Mucosa of descending colon (tissue), 3 donors: ENCODE results near the gene MMP26. TPM values are rescaled to one million over a fixed set of nuclear protein-coding genes. Genes with fewer than 3 reads are reported as not detected.

ENCODE experiments used
- ATAC-seq: fragments of 200-7000 bp; cut with Tn5 transposase; one replicate; pipeline ENCODE4 v1.9.1; 2020; ENCODE audit warnings: mild to moderate bottlenecking, moderate library complexity
- DNase-seq, 3 donors: peaks; one replicate each; pipeline ENCODE4 v3.0.0-alpha.2; 2020
- H3K36me3 ChIP-seq: fragments of 200-600 bp; one replicate; pipeline ENCODE4 v1.8.0; 2021; ENCODE audit warnings: low read depth, mild to moderate bottlenecking
- H3K4me1 ChIP-seq: fragments of 200-600 bp; one replicate; pipeline ENCODE4 v1.8.0; 2021; ENCODE audit warnings: low read depth, mild to moderate bottlenecking
- H3K4me3 ChIP-seq: fragments of 200-600 bp; one replicate; pipeline ENCODE4 v1.8.0; 2021; ENCODE audit warnings: mild to moderate bottlenecking
- H3K9me3 ChIP-seq: fragments of 200-600 bp; one replicate; pipeline ENCODE4 v1.8.0; 2021; ENCODE audit warnings: mild to moderate bottlenecking
- intact Hi-C, 2 donors: fragments of 100-400 bp; cut with DNase I in 1 of 2; cut with micrococcal nuclease in 1 of 2; formaldehyde crosslinking; loops; one replicate each; pipeline versions ENCODE4 v1.11.0 to v1.11.1; 2022; cut with DNase I, micrococcal nuclease
- long read RNA-seq, 2 donors: library from polyadenylated mRNA; unstranded; transcript quantifications; one replicate each; pipeline ENCODE4 v2.0.0, GENCODE V29; 2019 to 2021
- total RNA-seq, 3 donors: library from RNA; stranded (reverse); fragmentation: NEBNext Ultra II Directional in 2 of 3; extraction: Animal tissue kit (Norgen Biotek cat#: 25700) in 2 of 3; gene quantifications; one replicate each; pipeline versions ENCODE4 v1.2.1 to v1.2.4, GENCODE V29; 2021 to 2023
- TF ChIP-seq, protein P1 (sequence below): fragments of 200-600 bp; IDR thresholded peaks from one replicate; pipeline ENCODE4 v1.8.0; 2022; ENCODE audit warnings: antibody characterized with exemption, mild to moderate bottlenecking
- donor health status: DM: no; HTN: no; CAD: no; lungs with moderate emphysema.
- donor health status: DM: no; HTN: no; CAD: no.
- donor health status: DM: no; HTN: yes; CAD: no.

MMP26 gene
- total RNA-seq = not detected
- long read RNA-seq, donor 1 = 0 reads
- long read RNA-seq, donor 2 = 0 reads

GRCh38 chr11:4704054-4704789 lies at the start of gene MMP26:
Gene MMP26 (plus strand): TSS chr11:4704784.
- Histone ChIP-seq H3K4me3 (no peak within 1 kb of the TSS), H3K9me3 (no peaks in the 10 kb centered on the region), H3K36me3 (no peaks in the 10 kb centered on the region), H3K4me1 (no peaks in the 10 kb centered on the region)
- ATAC-seq (peak; percentile 23), DNase-seq (peak in 1 of 3 donors; percentile 4)
- TF ChIP-seq, protein P1, sequence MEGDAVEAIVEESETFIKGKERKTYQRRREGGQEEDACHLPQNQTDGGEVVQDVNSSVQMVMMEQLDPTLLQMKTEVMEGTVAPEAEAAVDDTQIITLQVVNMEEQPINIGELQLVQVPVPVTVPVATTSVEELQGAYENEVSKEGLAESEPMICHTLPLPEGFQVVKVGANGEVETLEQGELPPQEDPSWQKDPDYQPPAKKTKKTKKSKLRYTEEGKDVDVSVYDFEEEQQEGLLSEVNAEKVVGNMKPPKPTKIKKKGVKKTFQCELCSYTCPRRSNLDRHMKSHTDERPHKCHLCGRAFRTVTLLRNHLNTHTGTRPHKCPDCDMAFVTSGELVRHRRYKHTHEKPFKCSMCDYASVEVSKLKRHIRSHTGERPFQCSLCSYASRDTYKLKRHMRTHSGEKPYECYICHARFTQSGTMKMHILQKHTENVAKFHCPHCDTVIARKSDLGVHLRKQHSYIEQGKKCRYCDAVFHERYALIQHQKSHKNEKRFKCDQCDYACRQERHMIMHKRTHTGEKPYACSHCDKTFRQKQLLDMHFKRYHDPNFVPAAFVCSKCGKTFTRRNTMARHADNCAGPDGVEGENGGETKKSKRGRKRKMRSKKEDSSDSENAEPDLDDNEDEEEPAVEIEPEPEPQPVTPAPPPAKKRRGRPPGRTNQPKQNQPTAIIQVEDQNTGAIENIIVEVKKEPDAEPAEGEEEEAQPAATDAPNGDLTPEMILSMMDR = no peak
- intact Hi-C loops = no loop called here

DNA sequence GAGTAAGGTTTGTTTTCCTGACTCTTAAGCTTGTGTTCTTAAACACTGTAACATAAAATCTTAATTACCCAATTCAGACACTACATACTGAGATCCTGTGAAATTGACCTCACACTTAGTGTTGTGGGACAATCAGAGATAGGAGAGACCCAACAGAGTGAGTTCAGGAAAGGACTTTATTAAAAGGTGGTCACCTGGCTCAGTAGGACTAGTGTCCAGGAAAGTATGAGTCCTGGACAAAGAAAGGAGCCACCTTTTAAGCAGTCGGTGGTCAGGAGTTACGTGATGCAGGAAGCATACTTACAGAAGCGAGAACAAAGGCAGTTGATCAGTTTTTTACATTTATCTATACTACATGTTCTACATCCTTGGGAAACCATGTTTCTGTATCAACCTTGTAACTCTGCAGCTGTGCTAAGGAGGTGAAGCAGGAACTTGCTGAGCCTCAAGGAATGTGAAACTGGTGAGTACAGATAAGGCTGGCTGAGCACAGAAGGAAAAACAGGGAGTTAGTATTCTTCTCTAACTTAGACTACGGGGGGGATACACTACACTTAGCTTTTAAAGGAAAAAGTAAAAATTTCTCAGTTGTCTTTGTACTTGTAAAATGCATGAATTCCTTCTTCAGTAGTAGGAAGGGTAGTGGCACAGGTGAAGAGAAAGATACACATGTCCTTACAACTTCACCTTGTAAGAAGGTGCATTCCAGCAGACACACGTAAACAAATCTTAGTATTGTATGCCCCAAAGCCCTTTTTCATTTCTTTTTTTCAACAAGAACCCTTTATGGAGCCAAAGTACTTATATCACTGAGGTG lies 45.7 kb upstream of the MMP26 start:
- Histone ChIP-seq H3K4me1 (no peaks in the 10 kb centered on the region), H3K36me3 (no peaks in the 10 kb centered on the region), H3K4me3 (no peak overlapping the region), H3K9me3 (no peaks in the 10 kb centered on the region)
- ATAC-seq = no peak
- no peak for DNase-seq
- TF ChIP-seq, protein P1 = no peak
- intact Hi-C loops = no loop called here

GRCh38 chr11:4662876-4663275 lies 41.7 kb upstream of the MMP26 start:
- Histone ChIP-seq H3K36me3 (no peaks in the 10 kb centered on the region), H3K4me1 (no peaks in the 10 kb centered on the region), H3K9me3 (no peaks in the 10 kb centered on the region), H3K4me3 (no peak overlapping the region)
- DNase-seq = no peak
- TF ChIP-seq, protein P1 = no peak
- intact Hi-C loops = no loop called here
- ATAC-seq = no peak

DNA sequence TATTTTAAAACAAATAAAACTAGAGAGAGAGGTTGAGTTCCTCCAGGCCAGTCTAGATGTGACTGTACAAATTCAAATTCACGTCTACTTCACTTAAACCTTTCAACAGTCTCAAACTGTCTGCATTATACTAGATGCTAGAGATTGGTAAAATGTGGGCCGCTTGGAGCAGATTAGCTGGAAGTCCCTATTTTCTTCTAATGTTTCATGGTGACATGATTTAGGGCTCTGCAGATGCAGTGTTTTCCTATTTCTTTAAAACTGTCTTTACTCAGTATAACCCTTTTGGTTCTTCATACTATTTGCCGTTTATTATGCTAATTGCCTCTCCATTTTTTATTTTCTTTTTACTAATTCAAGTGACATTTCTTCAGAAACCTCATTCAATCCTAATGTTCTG lies 40.4 kb upstream of the MMP26 start:
- no peaks in the 10 kb centered on the region for H3K36me3 ChIP-seq
- H3K4me3 ChIP-seq = no peak overlapping the region
- H3K4me1 ChIP-seq = no peaks in the 10 kb centered on the region
- intact Hi-C loops = no loop called here
- TF ChIP-seq, protein P1 = no peak
- DNase-seq = no peak
- ATAC-seq = no peak
- no peaks in the 10 kb centered on the region for H3K9me3 ChIP-seq

DNA sequence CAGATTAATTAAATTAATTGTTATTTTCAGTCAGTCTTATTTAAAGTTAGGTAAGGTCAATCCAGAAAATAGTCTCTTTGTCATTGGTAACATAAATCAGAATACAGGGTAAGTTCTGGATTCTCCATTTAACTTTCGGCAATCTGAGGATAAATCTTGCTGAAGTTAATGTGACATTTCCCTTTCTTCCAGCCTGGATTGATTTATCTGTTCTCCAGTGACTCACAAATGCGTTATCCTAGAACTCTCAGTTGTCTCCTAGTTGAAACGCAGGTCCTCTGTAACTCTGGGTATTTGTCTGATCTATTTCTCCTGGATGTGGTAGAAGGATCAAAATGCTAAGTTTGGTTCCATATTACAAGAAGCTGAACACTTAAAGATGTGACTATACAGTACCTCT lies 39.8 kb upstream of the MMP26 start:
- intact Hi-C loops = no loop called here
- no peaks in the 10 kb centered on the region for H3K4me1 ChIP-seq
- no peak for ATAC-seq
- H3K9me3 ChIP-seq = no peaks in the 10 kb centered on the region
- DNase-seq = no peak
- TF ChIP-seq, protein P1 = no peak
- H3K36me3 ChIP-seq = no peaks in the 10 kb centered on the region
- H3K4me3 ChIP-seq = no peak overlapping the region
